ENCODE results near the gene CABLES1. TPM values are rescaled to one million over a fixed set of nuclear protein-coding genes. Genes with fewer than 3 reads are reported as not detected.

The CABLES1 gene
- total and polyA plus RNA-seq, 3 donors from 2014 or later = 6.2 to 15.8 (median 12.0) TPM

GRCh38 chr18:23228102-23229061 lies 93.1 kb downstream of the CABLES1 start:
- DNase-seq = no peak
- Histone ChIP-seq H3K27ac (no peak overlapping the region), H3K36me3 (ENCODE audit: low read depth, missing control alignments) (no peaks in the 10 kb centered on the region), H3K4me3 (no peak overlapping the region), H3K4me1 (peaks cover 4% of the 10 kb centered on the region), H3K9me3 (no peaks in the 10 kb centered on the region), H3K27me3 (no peaks in the 10 kb centered on the region)
- intact Hi-C loops (cut with DNase I; ENCODE audit: low total_unique reads) = no loop called here
- no peak for TF ChIP-seq POLR2A (IDR thresholded peaks at IDR 0.05)
- no peak for TF ChIP-seq CTCF (IDR thresholded peaks at IDR 0.05)
- WGBS, 2 donors = 46 to 51% methylated on average over 7 of the region's 7 CpGs

GRCh38 chr18:23229472-23229871 lies 94.2 kb downstream of the CABLES1 start:
- TF ChIP-seq CTCF (IDR thresholded peaks at IDR 0.05) (no peak), POLR2A (IDR thresholded peaks at IDR 0.05) (no peak)
- intact Hi-C loops (cut with DNase I; ENCODE audit: low total_unique reads) = no loop called here
- Histone ChIP-seq H3K36me3 (ENCODE audit: low read depth, missing control alignments) (no peaks in the 10 kb centered on the region), H3K4me3 (no peak overlapping the region), H3K9me3 (no peaks in the 10 kb centered on the region), H3K27me3 (no peaks in the 10 kb centered on the region), H3K4me1 (peaks cover 4% of the 10 kb centered on the region), H3K27ac (no peak overlapping the region)
- no peak for DNase-seq
- 55 to 62% methylated on average over 3 of the region's 3 CpGs for WGBS, 2 donors

GRCh38 chr18:23230686-23231085 lies 95.4 kb downstream of the CABLES1 start:
- TF ChIP-seq CTCF (IDR thresholded peaks at IDR 0.05) = no peak
- no peak for TF ChIP-seq POLR2A (IDR thresholded peaks at IDR 0.05)
- H3K27me3 ChIP-seq = no peaks in the 10 kb centered on the region
- no peak overlapping the region for H3K4me3 ChIP-seq
- no peak overlapping the region for H3K27ac ChIP-seq
- intact Hi-C loops (cut with DNase I; ENCODE audit: low total_unique reads) = no loop called here
- no peak for DNase-seq
- no peaks in the 10 kb centered on the region for H3K36me3 ChIP-seq (ENCODE audit: low read depth, missing control alignments)
- H3K4me1 ChIP-seq = peaks cover 4% of the 10 kb centered on the region
- 82 to 86% methylated on average over 4 of the region's 4 CpGs for WGBS, 2 donors
- H3K9me3 ChIP-seq = no peaks in the 10 kb centered on the region

- no peaks in the 10 kb centered on the region for H3K36me3 ChIP-seq (ENCODE audit: low read depth, missing control alignments)
- DNase-seq = peak; percentile 46
- WGBS, 2 donors = 72 to 76% methylated on average over 20 of the region's 20 CpGs
- H3K9me3 ChIP-seq = no peaks in the 10 kb centered on the region
- intact Hi-C loops (cut with DNase I; ENCODE audit: low total_unique reads) = no loop called here
- peaks cover 4% of the 10 kb centered on the region for H3K4me1 ChIP-seq
- no peak overlapping the region for H3K4me3 ChIP-seq
- no peak overlapping the region for H3K27ac ChIP-seq
- no peaks in the 10 kb centered on the region for H3K27me3 ChIP-seq
- TF ChIP-seq POLR2A (IDR thresholded peaks at IDR 0.05) (no peak), CTCF (IDR thresholded peaks at IDR 0.05) (no peak)
Observed at GRCh38 chr18:23231340-23232021, 96.2 kb downstream of the CABLES1 start.

Measured in testis (tissue), 3 donors.